Stimulated activated naive B cell treated with anti-CD40 and anti-IgM and Interleukin-4, amounts not matched to agents 10 μg/mL and 1 μg/mL and 100 μg/mL, for 72 hours (primary cell): ENCODE data around the gene SYNE2.
"Not testable (repeated sequence)": the region's sequence is repeated elsewhere in the genome, so short reads cannot be mapped to it uniquely, and the experiment has no call there.

ENCODE experiments used
- ATAC-seq, 2 donors: fragments of 150-1000 bp; cut with Tn5 transposase; replicated peaks; 2 replicates each; pipeline ENCODE4 v1.10.0; 2021; ENCODE audit warnings: moderate library complexity in 1 of 2
- DNase-seq: peaks from one replicate; pipeline ENCODE4 v3.0.0; 2021
- H3K27ac Mint-ChIP-seq: one replicate; pipeline ENCODE4 v1.8.0; 2022; ENCODE audit warnings: mild to moderate bottlenecking, mixed read lengths
- H3K27me3 Mint-ChIP-seq, 2 donors: one replicate each; pipeline ENCODE4 v1.8.0; 2022; ENCODE audit warnings: mixed read lengths in 2 of 2
- H3K36me3 Mint-ChIP-seq, 2 donors: one replicate each; pipeline ENCODE4 v1.8.0; 2022; ENCODE audit warnings: mixed read lengths in 2 of 2, mild to moderate bottlenecking in 1 of 2
- H3K4me1 Mint-ChIP-seq, 2 donors: one replicate each; pipeline ENCODE4 v1.8.0; 2022; ENCODE audit warnings: mixed read lengths in 2 of 2, mild to moderate bottlenecking in 1 of 2
- H3K4me3 Mint-ChIP-seq, 2 donors: one replicate each; pipeline ENCODE4 v1.8.0; 2022; ENCODE audit warnings: mild to moderate bottlenecking in 2 of 2, mixed read lengths in 2 of 2, moderate library complexity in 1 of 2
- H3K9me3 Mint-ChIP-seq, 2 donors: one replicate each; pipeline ENCODE4 v1.8.0; 2022; ENCODE audit warnings: mixed read lengths in 2 of 2, mild to moderate bottlenecking in 1 of 2

The SYNE2 gene

GRCh38 chr14:64012003-64012402 lies 159.2 kb downstream of the SYNE2 start:
- H3K4me1 Mint-ChIP-seq, result no peaks in the 10 kb centered on the region
- no peaks in the 10 kb centered on the region for H3K27me3 Mint-ChIP-seq
- H3K9me3 Mint-ChIP-seq, result no peaks in the 10 kb centered on the region
- DNase-seq (no peak), ATAC-seq (no peak)
- no peak overlapping the region for H3K4me3 Mint-ChIP-seq
- no peak overlapping the region for H3K27ac Mint-ChIP-seq
- H3K36me3 Mint-ChIP-seq, result peaks cover 0 to 4% of the 10 kb centered on the region in 2 donors

DNA sequence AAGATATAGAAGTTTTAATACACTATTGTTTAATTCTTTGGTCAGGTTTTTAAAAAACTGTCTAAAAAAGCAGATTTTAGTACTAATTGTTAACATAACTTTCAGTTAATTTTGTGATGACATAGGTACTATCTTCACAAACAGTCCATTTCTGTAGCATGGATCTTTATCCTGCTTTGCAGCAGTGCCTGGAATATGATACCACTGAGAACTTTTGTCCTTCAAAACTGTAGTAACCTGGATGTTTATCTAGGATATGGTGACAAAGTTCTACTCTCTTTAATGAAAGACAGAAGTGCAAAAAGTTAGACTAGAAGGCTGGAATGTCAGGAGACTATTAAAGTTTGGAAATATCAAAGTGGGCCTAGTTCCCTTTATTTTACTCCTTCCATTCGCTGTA lies 159.9 kb downstream of the SYNE2 start:
- Mint-ChIP-seq H3K9me3 (no peaks in the 10 kb centered on the region), H3K27me3 (no peaks in the 10 kb centered on the region), H3K4me1 (no peaks in the 10 kb centered on the region), H3K4me3 (no peak overlapping the region), H3K36me3 (peaks cover 0 to 4% of the 10 kb centered on the region in 2 donors), H3K27ac (no peak overlapping the region)
- DNase-seq, result no peak
- no peak for ATAC-seq

DNA sequence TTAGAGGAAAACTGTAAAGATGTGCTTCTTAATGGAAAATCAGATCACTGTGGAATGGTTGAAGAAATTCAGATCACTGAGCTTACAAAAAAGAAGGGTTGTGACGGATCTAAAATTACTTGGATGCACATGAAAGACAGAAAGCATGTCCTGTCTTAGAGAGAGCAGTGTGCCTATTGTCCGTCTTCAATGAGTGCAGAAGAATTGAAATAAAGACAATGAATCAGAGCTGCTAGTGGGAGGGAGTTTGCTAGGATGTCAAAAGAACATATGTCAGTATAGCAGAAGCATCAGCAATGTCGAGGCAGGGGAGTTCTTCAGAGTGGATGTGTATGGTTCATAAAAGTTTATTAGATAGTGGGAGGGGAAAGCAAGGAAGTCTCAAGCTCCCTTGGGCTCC lies 172.7 kb downstream of the SYNE2 start:
- Mint-ChIP-seq H3K4me1 (no peaks in the 10 kb centered on the region), H3K4me3 (no peak overlapping the region), H3K36me3 (peaks cover 3 to 11% of the 10 kb centered on the region in 2 donors), H3K9me3 (no peaks in the 10 kb centered on the region), H3K27ac (no peak overlapping the region), H3K27me3 (no peaks in the 10 kb centered on the region)
- DNase-seq, result no peak
- ATAC-seq, result no peak

DNA sequence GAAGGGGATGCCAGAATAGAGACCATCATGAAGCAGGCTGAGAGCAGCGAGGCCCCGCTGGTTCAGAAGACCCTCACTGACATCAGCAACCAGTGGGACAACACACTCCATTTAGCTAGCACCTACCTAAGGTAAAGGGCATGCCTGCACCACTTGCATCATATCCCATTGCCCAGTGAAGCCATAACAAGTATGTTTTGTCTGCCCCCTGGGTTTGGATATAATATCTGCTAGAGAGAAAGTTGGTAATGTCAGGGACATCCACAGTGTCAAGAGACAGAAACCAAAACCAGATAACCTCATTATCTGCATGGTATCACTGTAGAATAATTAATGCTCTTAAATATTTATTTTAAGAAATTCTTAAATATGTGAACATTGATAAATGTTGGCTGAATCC lies 173.8 kb downstream of the SYNE2 start:
- DNase-seq (no peak), ATAC-seq (no peak)
- H3K4me1 Mint-ChIP-seq, result no peaks in the 10 kb centered on the region
- H3K27ac Mint-ChIP-seq, result no peak overlapping the region
- H3K27me3 Mint-ChIP-seq, result no peaks in the 10 kb centered on the region
- no peak overlapping the region for H3K4me3 Mint-ChIP-seq
- H3K36me3 Mint-ChIP-seq, result peaks cover 3 to 11% of the 10 kb centered on the region in 2 donors
- no peaks in the 10 kb centered on the region for H3K9me3 Mint-ChIP-seq

- no peak for ATAC-seq
- Mint-ChIP-seq H3K27ac (no peak overlapping the region), H3K27me3 (no peaks in the 10 kb centered on the region), H3K4me1 (no peaks in the 10 kb centered on the region), H3K4me3 (no peak overlapping the region), H3K36me3 (peaks cover 2 to 11% of the 10 kb centered on the region in 2 donors), H3K9me3 (no peaks in the 10 kb centered on the region)
- no peak for DNase-seq
Measured at GRCh38 chr14:64035143-64035542, 182.3 kb downstream of the SYNE2 start.

DNA sequence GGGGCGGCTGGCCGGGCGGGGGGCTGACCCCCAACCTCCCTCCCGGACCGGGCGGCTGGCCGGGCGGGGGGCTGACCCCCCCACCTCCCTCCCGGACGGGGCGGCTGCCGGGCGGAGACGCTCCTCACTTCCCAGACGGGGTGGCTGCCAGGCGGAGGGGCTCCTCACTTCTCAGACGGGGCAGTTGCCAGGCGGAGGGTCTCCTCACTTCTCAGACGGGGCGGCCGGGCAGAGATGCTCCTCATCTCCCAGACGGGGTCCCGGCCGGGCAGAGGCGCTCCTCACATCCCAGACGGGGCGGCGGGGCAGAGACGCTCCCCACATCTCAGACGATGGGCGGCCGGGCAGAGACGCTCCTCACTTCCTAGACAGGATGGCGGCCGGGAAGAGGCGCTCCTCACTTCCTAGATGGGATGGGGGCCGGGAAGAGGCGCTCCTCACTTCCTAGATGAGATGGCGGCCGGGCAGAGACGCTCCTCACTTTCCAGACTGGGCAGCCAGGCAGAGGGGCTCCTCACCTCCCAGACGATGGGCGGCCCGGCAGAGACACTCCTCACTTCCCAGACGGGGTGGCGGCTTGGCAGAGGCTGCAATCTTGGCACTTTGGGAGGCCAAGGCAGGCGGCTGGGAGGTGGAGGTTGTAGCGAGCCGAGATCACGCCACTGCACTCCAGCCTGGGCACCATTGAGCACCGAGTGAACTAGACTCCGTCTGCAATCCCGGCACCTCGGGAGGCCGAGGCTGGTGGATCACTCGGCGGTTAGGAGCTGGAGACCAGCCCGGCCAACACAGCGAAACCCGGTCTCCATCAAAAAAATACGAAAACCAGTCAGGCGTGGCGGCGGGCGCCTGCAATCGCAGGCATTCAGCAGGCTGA lies 185.3 kb downstream of the SYNE2 start:
- ATAC-seq, result not testable (repeated sequence)
- peaks cover 5 to 14% of the 10 kb centered on the region in 2 donors for H3K36me3 Mint-ChIP-seq

GRCh38 chr14:64038841-64039542 lies 186.2 kb downstream of the SYNE2 start:
- peaks cover 5 to 14% of the 10 kb centered on the region in 2 donors for H3K36me3 Mint-ChIP-seq
- ATAC-seq, result no peak
- no peak for DNase-seq
- no peaks in the 10 kb centered on the region for H3K27me3 Mint-ChIP-seq
- H3K9me3 Mint-ChIP-seq, result peaks cover 4 to 10% of the 10 kb centered on the region in 2 donors
- no peaks in the 10 kb centered on the region for H3K4me1 Mint-ChIP-seq
- H3K27ac Mint-ChIP-seq, result no peak overlapping the region
- no peak overlapping the region for H3K4me3 Mint-ChIP-seq

More for the DNA sequence above, 185.3 kb downstream of the SYNE2 start:
- H3K4me1 Mint-ChIP-seq, H3K4me3 Mint-ChIP-seq, DNase-seq, H3K27ac Mint-ChIP-seq, H3K27me3 Mint-ChIP-seq, H3K9me3 Mint-ChIP-seq: not testable (repeated sequence)

- no peak overlapping the region for H3K27ac Mint-ChIP-seq
Measured at GRCh38 chr14:64040044-64040443, 187.2 kb downstream of the SYNE2 start.

GRCh38 chr14:64043296-64043695 lies 190.5 kb downstream of the SYNE2 start:
- Mint-ChIP-seq H3K36me3 (peaks cover 4 to 14% of the 10 kb centered on the region in 2 donors), H3K9me3 (peaks cover 4 to 13% of the 10 kb centered on the region in 2 donors)
- ATAC-seq, H3K27ac Mint-ChIP-seq, H3K27me3 Mint-ChIP-seq, H3K4me3 Mint-ChIP-seq, DNase-seq, H3K4me1 Mint-ChIP-seq: not testable (repeated sequence)

More at GRCh38 chr14:64040044-64040443, 187.2 kb downstream of the SYNE2 start:
- H3K27me3 Mint-ChIP-seq, result no peaks in the 10 kb centered on the region
- ATAC-seq (no peak), DNase-seq (no peak)
- peaks cover 4 to 13% of the 10 kb centered on the region in 2 donors for H3K9me3 Mint-ChIP-seq
- H3K36me3 Mint-ChIP-seq, result peaks cover 6 to 20% of the 10 kb centered on the region in 2 donors
- no peak overlapping the region for H3K4me3 Mint-ChIP-seq
- no peaks in the 10 kb centered on the region for H3K4me1 Mint-ChIP-seq

DNA sequence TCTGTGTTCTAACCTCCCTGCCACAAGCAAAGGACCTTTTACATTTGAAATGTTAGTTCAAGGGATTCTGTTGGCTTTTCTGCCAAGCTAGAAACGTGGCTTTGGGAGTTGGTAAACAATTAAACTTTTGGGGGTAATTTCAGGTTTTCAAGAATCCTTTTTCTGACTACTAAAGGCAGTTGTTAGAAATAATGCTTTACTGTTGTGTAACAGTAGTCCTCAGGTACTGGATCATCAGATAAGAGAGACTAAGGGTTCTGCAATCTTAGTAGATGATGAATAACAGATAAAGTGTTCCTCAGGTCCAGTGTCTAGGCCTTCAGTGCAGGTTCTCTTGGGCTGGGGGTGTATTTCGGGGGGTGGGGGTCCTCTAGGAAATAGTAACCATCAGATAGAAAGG lies 192.3 kb downstream of the SYNE2 start:
- ATAC-seq (no peak), DNase-seq (no peak)
- H3K27ac Mint-ChIP-seq, result no peak overlapping the region
- H3K4me3 Mint-ChIP-seq, result no peak overlapping the region
- no peaks in the 10 kb centered on the region for H3K27me3 Mint-ChIP-seq
- no peaks in the 10 kb centered on the region for H3K4me1 Mint-ChIP-seq
- peaks cover 4 to 13% of the 10 kb centered on the region in 2 donors for H3K9me3 Mint-ChIP-seq
- H3K36me3 Mint-ChIP-seq, result peaks cover 4 to 14% of the 10 kb centered on the region in 2 donors

DNA sequence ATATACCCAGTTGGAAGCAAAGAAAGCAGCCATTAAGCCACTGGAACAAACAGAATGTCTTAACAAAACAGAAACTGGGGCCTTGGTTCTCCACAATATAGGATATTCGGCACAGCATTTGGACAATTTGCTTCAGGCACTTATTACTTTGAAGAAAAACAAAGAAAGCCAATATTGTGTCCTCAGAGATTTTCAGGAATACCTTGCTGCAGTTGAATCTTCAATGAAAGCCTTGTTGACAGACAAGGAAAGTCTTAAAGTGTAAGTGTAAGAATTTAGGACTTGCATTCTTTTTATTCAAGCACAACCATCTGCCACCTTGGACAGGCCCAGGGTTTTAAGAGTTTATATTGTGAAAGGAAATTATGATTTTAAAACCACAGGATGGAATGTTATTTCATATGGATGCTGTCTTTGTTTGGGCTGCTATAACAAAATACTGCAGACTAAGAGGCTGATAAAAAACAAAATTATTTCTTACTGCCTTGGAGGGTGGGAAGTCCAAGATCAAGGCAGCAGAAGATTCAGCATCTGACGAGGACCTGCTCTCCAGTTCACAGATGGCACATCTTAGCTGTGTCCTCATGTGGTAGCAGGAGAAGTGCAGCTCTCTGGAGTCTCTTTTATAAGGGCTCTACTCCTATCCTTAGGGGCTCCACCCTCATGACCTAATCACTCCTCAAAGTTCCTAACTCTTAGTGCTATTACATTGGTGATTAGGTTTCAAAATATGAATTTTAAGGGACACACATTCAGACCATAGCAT lies 197.0 kb downstream of the SYNE2 start:
- H3K27ac Mint-ChIP-seq, result no peak overlapping the region
- no peaks in the 10 kb centered on the region for H3K9me3 Mint-ChIP-seq
- ATAC-seq, result no peak
- DNase-seq, result no peak
- H3K4me1 Mint-ChIP-seq, result no peaks in the 10 kb centered on the region
- H3K4me3 Mint-ChIP-seq, result no peak overlapping the region
- no peaks in the 10 kb centered on the region for H3K27me3 Mint-ChIP-seq
- peaks cover 4 to 6% of the 10 kb centered on the region in 2 donors for H3K36me3 Mint-ChIP-seq

DNA sequence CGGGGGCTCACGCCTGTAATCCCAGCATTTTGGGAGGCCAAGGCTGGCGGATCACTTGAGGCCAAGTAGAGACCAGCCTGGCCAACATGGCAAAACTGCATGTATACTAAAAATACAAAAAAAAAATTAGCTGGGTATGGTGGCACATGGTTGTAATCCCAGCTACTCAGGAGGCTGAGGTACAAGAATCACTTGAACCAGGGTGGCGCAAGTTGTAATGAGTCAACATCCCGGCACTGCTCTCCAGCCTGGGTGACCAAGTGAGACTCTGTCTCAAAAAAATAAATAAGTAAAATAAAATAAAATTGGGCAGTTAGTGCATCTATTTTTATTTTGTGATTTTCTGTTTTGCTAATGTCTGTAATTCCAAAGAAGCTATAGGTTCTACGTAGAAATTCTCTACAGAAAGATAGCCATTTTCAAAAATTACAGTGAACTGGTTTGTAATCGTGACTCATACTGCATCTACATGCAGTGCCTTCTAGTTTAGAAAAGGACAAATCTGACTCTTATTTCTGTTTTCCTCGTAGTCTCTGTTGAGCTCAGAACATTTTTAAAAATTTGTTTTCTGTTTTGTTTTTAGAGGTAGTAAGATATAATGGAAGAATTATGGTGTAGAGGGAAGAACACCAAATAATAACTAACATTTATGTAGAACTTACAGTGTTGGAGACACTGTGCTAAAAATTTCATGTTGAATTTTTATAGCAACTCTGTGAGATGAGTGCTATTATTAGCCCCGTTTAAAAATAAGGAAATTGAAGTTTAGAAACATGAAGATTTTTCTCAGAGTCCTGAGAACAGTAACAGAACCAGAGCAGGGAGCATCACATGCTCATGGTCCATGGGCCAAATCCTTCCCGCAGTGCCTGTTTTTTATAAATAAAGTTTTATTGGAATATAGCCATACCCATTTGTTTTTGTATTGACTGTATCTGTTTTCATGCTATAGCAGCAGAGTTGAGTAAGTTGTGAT lies 201.2 kb downstream of the SYNE2 start:
- Mint-ChIP-seq H3K4me1 (no peaks in the 10 kb centered on the region), H3K4me3 (no peak overlapping the region), H3K36me3 (peaks cover 9 to 10% of the 10 kb centered on the region in 2 donors), H3K9me3 (no peaks in the 10 kb centered on the region), H3K27ac (no peak overlapping the region), H3K27me3 (no peaks in the 10 kb centered on the region)
- ATAC-seq (no peak), DNase-seq (no peak)

GRCh38 chr14:64059454-64060198 lies 206.8 kb downstream of the SYNE2 start:
- Mint-ChIP-seq H3K36me3 (peaks cover 4 to 5% of the 10 kb centered on the region in 2 donors), H3K27ac (no peak overlapping the region), H3K4me1 (no peaks in the 10 kb centered on the region), H3K27me3 (no peaks in the 10 kb centered on the region), H3K4me3 (no peak overlapping the region), H3K9me3 (no peaks in the 10 kb centered on the region)
- no peak for ATAC-seq
- no peak for DNase-seq
